HT1080 (cell line): Measurements from ENCODE around the gene DIO3. TPM values are rescaled to one million over a fixed set of nuclear protein-coding genes. Genes with fewer than 3 reads are reported as not detected.
A peak's percentile ranks its signal among the peaks of the same experiment; 100 is the strongest.

Experiments
- DNase-seq: peaks from one replicate; pipeline ENCODE4 v3.0.0-alpha.2; 2015; ENCODE audit warnings: low read depth
- total RNA-seq: library from RNA; depleted of rRNA; stranded (reverse); fragments of >200 nt; shearing (Covaris generic); gene quantifications from 2 replicates; pipeline ENCODE4 v1.2.3, GENCODE V29; 2014

DIO3 gene
- total RNA-seq, 1 experiment from 2014 or later, result not detected

DNA sequence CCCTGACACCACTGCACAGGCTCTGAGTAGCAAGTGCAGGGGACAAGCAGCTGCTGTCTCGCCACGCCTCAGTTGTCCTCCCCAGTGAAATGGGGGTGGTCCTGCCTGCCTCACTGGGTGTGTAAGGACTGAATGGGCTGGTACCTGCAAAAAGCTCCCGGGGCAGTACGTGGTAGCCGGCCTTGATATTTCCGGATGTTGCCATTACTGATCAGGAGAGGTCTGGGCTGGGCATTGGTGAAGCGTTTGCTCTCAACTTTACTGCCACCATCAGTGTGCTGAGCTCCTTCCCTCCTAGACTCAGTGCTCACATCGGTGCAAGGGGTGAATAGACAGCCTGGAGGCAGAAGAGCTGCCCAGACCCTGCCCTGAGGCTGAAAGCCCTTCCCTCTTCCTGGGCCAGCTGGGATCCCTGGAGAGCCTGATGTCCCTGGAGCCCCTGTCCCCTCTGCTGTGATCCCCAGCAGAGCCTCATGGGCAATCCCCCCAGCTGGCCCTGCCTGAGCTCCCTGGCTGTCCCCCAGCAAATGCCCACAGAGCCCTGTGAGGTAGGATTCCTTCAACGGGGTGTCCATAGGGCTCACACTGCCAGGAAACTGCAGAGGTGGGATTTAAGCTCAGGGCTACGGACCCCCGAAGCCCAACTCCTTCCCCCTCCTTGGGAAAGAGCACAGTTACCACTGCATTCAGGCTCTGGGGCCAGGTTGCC, 18.2 kb downstream of the DIO3 start:
- DNase-seq, result no peak

DNA sequence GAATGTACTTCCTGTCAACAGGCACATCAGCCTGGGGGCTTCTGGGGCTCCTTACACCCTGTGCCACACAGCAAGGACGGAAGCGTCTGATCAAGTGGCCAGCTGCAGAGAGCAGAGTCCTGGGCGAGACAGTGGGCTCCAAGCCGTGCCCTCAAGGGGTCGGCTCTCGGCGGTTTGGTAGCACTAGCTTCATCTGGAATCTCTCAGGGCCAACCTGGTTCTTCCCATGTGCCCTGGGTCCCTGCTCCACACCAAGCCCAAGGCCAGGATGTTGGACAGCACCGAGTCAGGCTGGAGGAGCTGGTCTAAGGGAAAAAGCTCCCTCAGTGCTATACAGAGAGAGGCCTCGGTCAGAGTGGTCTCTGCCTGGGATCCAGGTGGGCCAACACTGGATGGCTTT, 20.5 kb downstream of the DIO3 start:
- DNase-seq, result no peak

DNA sequence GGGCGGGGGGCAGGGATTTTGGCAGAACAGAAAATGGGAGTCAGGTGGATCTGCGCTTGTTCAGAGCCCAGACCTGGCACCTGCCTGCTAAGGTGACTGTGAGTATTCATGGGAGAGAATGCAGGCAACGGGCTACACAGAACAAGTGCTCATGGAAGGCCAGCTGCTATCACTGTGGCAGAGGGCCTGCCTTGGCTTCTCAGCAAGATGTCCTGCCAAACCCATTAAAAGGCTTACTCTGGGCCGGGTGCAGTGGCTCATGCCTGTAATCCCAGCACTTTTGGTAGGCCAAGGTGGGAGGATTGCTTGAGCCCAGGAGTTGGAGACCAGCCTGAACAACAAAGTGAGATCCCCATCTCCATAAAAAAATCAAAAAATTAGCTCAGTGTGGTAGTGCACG, 21.0 kb downstream of the DIO3 start:
- no peak for DNase-seq

GRCh38 chr14:101583006-101583714, 21.9 kb downstream of the DIO3 start:
- DNase-seq, result no peak

DNA sequence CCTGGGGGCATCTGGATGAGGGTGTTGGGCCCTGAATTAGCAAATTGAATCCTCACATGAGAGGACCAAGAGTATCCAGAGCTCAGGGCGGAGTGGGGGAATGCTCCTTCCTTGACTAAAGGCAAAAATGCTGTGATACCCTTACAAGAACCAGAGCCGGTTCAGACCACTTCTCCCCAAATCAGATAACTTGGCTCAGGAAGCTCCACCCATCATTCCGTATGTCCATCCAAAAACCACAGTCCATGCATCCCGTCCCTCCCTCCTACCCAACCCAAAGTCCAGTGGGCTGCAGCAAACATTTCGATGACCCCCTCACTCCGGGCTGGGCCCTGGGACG, 22.4 kb downstream of the DIO3 start:
- no peak for DNase-seq

- no peak for DNase-seq
These were observed 23.0 kb downstream of the DIO3 start for GRCh38 chr14:101584055-101584859.

GRCh38 chr14:101585211-101585610, 23.9 kb downstream of the DIO3 start:
- no peak for DNase-seq

GRCh38 chr14:101586531-101587430, 25.5 kb downstream of the DIO3 start:
- DNase-seq, result no peak

DNA sequence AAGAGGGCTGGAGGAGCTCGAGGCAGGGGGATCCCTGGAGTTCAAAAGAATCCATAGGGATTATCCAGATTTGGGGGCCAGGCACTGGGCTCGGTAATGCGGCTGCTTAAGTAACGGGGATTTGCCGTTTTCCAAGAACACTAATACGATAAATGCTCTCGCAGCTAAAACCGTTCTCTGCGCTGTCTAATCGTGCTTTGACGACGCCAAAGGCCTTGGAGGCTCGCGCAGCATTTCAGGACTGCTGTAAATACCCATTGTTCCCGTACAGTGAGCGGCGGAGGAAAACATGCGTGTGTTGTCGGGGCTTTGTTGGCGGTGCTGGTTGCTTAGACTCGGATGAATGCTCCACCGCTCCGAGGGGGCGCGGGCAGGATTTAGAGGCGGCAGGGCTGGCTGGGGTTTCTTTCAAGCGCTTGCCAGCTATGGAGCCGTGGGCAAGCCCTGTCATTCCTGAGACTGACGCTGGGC, 26.2 kb downstream of the DIO3 start:
- DNase-seq, result no peak

DNA sequence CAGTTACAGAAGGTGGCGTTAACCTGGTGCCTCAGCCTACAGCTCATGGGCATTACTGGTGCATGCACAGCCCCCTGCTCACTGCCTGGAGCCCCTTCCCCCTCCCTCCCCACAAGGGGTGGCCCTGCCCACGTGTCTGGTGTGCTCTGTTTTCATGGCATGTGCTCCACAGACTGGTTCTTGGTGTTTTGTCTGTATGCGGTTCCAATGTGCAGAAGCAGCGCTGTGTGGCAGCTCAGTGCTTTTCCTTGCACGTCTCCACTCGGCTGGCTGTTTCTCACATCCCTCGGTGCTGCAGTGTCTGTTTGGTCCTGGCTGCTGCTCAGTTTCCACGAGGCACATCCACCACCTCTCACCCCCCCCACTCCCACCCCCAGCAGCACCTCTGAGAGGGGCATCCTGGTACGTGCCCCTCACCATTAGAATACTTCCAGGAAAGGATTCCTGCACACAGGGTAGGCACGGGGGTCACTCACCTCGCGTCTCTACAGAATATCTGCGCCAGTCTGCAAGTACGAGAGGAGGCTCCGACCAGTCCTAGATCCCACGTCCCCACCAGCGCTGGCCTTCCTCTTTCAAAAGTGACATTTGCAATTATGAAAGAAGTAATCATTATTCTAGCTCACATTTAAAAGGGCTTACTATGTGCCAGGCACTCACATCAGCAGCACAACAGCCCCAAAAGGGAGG, 27.1 kb downstream of the DIO3 start:
- DNase-seq, result no peak

- peak; percentile 21 for DNase-seq
These were observed 27.7 kb downstream of the DIO3 start for GRCh38 chr14:101588990-101589389.

DNA sequence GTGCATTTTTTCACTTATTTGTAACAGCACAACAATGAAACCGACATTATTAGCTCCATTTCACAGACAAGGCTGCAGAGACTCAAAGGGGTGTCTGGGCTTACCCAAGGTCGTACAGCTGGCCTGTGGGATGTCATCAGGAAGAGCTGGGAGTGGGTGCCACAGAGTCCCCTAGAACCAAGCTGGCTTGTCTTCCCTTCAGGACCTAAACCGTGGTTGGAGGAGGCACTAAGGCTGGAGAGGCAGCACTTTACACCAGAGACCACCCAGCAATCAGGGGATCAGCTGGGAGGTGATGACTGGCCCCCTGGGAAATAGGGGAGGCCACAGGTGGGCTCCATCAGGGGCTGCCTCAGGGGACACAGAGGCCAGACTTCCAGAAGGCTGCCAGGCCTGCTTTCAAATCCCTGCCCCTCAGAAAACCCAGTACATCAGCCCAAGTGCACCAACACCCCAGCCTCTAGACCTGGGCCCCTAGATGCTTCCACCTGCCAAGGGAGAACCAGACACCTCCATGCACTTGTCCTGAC, 28.3 kb downstream of the DIO3 start:
- DNase-seq, result no peak

GRCh38 chr14:101590062-101590461, 28.8 kb downstream of the DIO3 start:
- no peak for DNase-seq

GRCh38 chr14:101590616-101591015, 29.3 kb downstream of the DIO3 start:
- DNase-seq, result no peak

DNA sequence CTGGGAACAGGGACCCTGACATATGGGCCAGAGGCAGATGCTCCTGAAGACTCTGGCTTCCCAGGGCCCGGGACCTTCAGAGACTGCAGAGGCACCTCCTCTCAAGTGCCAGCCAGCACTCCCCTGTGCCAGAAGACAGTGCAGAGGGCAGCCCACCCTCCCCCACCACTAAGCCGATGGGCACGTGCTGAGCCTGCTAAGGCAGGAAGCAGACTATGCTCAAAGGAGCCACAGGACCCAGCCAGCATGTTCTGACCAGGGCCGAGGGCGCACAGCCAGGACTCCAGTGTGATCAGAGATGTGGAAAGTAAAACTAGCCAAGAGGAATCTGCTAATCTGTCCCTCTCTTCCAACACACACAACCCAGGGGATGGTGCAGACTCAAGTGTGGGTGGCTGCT, 29.8 kb downstream of the DIO3 start:
- DNase-seq, result no peak

DNA sequence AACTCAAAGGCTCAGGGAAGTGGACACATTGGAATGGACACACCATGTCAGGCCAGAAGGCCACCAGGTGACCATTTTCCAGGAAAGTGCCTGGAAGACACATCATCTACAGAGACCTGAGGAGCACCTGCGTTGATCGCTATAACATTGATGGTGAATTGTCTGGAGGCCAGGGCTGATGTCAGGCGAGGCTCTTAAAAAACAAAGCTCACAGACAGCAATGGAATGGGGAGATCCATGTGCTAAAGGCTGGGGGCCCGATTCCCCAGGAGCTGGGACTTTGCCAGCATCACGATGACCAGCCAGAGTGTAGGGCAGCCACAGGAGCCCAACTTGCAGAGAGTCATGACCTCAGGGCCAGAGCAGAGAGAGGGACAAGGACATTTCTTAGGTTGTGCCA, 30.3 kb downstream of the DIO3 start:
- DNase-seq, result no peak

GRCh38 chr14:101593411-101594238, 32.3 kb downstream of the DIO3 start:
- DNase-seq, result no peak

DNA sequence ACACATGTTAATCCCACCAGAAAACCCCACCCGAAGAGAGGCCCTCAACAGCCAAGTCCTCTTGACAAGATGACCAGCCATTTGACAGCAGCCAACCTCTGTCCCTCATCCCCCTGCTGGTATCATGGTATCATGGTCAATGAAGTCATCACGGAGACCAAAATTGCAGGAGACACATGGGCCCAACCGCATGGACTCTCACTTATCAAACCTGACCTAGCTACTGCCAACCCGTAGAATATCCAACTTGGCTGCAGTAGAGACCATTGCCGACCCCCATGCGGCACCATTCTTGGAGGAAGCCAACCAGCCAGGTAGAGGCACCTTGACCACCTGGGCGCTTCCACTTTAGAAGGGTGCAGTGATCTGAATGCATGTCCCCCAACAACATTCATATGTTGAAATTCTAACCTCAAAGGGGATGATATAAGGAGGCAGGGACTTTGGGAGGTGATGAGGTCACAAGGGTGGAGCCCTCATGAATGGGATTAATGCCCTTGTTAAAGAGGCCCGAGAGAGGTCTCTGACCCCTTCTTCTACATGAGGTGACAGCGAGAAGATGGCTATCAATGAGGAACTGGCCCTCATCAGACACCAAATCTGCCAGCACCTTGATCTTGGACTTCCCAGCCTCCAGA, 33.3 kb downstream of the DIO3 start:
- no peak for DNase-seq

- no peak for DNase-seq
These were observed 34.1 kb downstream of the DIO3 start for GRCh38 chr14:101595349-101595748.
